Measurements from ENCODE around the gene KCNG1.
"Not testable (repeated sequence)": the region's sequence is repeated elsewhere in the genome, so short reads cannot be mapped to it uniquely, and the experiment has no call there.

The KCNG1 gene

DNA sequence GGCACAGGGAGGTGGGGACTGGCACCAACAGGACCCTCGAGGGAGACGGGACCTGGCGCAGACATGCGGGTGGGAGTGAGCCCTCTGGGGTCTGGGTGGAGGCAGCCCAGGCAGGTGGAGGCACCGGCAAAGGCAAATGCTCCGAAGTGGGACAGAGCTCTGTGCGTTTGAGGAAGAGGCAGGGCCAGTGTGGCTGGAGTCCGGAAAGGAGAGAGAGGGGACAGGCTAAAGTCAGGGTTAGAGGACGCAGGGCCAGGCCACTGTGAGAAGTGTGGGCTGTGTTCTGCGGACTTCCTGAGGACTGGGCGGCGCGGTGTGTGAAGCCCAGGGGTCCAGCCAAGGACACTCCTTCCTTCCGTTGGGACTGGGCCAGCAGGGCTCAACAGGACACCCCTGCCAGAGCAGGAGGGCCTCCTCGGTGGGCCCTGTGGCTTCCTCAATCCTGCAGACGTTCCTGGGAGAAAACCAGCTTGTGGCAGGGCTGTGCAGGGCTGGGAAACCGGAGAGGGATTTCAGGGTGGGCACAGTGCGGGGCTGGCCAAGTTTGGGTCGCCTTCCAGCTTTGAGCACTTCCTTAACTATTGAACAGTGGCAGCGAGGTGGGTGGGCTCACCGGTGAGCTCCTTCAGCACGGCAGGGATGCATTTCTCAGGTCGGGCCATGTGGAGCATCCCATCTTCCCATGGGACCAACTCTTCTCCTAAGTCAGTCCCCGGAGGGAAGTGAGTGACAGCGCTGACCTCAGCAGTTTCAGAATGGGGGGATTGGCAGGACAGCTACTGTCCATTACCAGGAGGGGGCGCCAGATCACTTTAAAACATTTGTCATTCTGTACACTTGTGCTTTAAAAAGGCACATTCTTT is 41.8 kb downstream of the KCNG1 start:
- peak; percentile 54 for DNase-seq

- no peak for DNase-seq
Measured at GRCh38 chr20:50980071-50980681, 42.7 kb downstream of the KCNG1 start.

- DNase-seq: not testable (repeated sequence)
Measured at GRCh38 chr20:50978533-50978932, 44.4 kb downstream of the KCNG1 start.

DNA sequence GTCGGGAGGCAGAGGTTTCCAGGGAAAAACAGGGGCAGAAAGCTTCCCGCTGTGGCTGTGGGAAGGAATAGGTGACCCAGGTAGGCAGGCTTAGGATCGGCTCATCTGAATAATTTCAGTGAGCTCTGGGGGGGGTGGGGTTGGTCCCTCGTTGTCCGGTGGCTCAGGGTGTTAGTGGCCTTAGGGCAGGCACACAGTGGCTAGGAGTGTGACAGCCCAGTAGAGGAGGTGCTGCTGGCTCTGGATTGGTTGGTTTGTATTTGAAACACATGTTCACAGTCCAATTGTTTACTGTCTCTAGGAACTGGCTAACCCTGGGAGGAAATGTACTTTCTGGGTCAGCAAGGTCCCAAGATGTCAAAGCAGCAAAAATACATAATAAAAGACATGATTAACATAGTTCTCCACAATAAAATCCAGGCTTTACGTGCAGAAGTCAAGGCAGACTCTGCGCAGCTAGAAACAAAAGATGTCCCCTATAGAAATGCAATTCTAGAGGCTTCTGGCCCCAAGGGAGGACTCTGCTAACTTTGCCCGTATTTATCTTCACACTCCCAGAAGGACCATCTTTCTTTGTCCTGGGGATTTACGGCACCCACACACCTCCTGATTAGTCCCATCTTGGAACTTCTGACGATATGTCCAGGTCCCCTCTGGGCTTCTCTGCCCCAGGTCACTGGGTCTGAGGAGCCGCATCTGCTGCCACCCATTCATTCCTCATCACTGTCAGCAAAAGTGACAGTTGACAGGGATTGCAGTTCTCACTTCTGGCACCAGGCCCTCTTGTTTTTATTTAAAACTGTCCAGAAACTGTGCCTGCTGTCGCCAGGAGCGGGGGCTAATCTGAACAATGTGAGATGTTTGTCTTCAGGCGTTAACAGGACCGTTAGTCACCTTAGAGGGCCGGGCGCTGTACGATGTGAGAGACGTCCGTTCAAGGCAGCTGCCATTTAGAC is 45.6 kb downstream of the KCNG1 start:
- DNase-seq: no peak

GRCh38 chr20:50975701-50976330 is 47.1 kb downstream of the KCNG1 start:
- DNase-seq: no peak

- no peak for DNase-seq
Measured at GRCh38 chr20:50969912-50970311, 53.0 kb downstream of the KCNG1 start.

DNA sequence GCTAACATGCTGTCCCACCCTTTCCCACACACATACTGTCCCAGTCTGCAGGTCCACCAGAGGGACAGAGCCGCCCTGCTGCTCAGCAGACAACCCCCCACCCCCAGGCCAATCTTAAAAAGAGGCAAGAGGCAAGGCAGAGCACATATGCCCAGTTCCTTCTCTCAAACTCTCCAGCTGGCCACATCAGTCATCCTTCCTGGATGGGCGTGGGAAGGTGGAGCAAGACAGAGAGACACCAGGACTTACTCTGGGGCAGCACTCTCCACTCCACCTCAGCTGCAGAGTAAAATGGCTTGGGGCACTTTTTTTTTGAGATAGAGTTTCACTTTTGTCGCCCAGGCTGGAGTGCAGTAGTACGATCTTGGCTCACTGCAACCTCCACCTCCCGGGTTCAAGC is 53.5 kb downstream of the KCNG1 start:
- DNase-seq: no peak

- DNase-seq: no peak
Measured at GRCh38 chr20:50968289-50968688, 54.6 kb downstream of the KCNG1 start.

GRCh38 chr20:50967586-50967985 is 55.3 kb downstream of the KCNG1 start:
- no peak for DNase-seq

- no peak for DNase-seq
Measured at GRCh38 chr20:50959543-50960126, 63.3 kb downstream of the KCNG1 start.

DNA sequence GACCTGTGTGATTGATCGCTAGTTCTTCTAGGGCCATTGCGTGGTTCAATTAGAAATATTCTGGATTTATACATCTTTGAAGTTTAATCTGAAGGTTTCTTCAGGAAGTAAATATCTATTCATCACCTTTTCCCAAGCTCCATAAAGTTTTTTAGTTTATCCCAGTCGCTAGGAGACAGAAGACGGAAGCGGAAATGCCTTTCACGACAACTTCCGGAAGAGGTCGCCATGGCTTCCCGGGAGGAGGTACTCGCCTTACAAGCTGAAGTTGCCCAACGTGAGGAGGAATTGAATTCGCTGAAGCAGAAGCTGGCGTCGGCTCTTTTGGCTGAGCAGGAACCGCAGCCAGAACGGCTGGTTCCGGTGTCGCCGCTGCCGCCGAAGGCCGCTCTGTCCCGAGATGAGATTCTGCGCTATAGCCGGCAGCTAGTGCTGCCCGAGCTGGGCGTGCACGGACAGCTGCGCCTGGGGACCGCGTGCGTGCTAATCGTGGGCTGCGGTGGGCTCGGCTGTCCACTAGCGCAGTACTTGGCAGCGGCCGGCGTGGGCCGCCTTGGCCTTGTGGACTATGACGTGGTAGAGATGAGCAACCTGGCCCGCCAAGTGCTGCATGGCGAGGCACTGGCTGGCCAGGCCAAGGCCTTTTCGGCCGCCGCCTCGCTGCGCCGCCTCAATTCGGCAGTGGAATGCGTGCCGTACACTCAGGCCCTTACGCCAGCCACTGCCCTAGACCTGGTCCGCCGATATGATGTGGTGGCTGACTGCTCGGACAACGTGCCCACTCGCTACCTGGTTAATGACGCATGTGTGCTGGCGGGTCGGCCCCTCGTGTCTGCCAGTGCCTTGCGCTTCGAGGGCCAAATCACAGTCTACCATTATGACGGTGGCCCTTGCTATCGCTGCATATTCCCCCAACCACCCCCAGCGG is 64.0 kb downstream of the KCNG1 start, which contains the start of gene MOCS3:
Gene MOCS3, plus strand, starts transcription at position 204 of the 928 bp plus-strand sequence. Its CDS starts 25 bp downstream, at position 229.
- DNase-seq: peak; percentile 90

GRCh38 chr20:50957798-50958614 is 64.9 kb downstream of the KCNG1 start, which contains the start of gene DPM1:
Gene DPM1 (minus strand): TSS chr20:50958532. CDS start chr20:50958523, 9 bp downstream.
- peak; percentile 90 for DNase-seq

GRCh38 chr20:50957276-50957675 is 65.6 kb downstream of the KCNG1 start:
- no peak for DNase-seq

DNA sequence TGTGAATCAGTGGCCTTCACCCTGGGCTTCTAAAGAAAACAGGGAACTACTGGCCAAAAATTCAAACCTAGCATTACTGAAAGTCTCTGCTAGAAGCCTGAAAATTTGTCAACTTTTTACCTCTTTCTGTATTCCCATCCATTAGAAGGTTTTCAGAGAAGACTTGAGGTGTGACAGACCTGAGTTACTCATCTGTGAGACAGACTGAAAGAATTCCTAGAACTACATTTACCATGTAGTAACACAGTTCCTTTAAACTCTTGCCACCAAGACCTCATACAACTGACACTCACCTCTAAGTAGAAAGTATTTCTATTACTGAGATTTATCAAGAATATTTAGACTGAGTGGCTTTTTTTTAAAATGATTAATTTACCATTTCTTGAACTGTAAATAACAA is 69.1 kb downstream of the KCNG1 start:
- no peak for DNase-seq
